GM19193 (cell line): ENCODE data around the gene CDH4.

Experiments
- POLR2A ChIP-seq: IDR thresholded peaks from 4 replicates; pipeline ENCODE4 v1.6.1; 2011; ENCODE audit not compliant: insufficient read depth, insufficient read length; ENCODE audit errors: extremely low read depth

Gene CDH4

DNA sequence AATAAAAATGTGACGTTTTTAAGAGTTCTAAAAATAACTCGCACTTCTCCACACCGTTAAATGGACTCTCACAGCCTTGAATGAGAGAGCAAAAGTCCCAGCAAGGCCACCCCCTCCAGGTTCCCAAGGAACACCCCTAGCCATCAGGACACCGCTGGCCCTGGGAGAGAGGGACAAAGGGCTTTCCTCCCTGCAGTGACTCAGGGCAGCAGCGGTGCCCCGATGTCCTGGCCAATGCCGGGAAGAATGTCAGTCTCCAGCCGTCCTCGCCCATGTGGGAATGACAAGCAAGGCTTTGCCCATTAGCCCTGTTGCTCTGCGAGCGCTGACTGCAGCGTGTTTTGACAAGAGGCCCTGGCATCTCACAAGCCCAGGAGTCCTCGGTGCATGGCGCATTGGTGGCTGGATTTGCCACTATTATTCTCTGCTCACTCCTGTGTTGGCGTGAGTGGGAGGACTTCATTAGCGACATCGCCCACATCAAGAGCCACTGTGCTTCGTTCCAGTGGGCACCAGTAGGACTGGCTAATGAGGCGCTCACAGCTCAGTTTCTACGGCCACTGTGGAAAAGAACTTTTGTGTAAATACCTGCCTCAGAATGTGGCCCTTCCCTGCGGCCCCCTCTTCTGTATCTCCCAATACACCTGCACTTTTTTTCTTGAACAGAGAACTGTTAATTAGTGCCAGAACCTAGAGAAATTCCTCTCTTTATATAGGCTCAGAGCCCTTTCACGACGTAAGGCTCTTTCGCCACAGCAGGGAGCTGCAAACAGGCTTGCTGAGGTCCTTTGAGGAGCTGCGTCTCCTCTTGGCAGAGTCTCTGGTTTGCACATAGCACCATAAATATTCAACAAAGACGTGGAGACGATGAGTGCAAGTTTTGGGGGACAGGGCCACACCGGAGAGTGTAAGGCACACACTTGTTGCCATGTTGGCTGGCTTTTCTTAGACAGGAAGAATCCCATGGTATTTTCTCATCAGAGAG is 477.0 kb downstream of the CDH4 start:
- no peak for TF ChIP-seq POLR2A

DNA sequence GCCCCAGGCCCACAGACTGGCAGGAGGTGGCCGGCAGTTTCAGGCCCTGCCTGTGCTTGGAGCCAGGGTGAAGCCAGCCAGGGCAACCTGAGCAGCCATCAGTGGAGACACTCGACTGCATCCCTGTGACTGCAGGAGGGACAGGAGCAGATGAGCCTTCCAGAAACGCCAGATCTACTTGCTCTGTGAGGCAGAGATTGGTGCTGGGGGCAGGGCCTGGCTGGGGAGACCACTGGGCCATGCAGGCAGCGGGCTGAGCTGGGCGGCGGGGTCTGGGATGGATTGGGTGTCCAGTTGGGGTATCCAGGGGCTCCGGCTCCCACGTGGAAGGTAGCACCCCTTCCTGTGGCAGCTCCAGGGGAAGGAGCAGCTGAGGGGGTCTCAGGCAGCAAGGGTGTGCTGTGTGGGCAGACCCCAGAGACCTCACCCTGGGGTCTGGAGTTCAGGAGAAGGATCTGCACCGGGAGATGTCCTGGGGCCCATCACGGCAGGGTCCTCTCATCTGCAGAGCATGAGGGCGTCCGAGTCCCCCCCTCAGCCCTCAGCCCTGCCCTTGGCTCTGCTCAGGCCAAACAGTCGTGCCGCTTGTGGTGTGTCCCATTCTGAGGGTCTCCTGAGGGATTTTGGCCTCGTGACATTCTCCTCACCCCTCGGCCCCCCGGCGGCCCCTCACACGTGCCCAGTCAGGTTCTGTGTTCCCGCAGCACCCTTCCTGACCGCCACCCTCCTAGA is 478.7 kb downstream of the CDH4 start:
- no peak for TF ChIP-seq POLR2A

DNA sequence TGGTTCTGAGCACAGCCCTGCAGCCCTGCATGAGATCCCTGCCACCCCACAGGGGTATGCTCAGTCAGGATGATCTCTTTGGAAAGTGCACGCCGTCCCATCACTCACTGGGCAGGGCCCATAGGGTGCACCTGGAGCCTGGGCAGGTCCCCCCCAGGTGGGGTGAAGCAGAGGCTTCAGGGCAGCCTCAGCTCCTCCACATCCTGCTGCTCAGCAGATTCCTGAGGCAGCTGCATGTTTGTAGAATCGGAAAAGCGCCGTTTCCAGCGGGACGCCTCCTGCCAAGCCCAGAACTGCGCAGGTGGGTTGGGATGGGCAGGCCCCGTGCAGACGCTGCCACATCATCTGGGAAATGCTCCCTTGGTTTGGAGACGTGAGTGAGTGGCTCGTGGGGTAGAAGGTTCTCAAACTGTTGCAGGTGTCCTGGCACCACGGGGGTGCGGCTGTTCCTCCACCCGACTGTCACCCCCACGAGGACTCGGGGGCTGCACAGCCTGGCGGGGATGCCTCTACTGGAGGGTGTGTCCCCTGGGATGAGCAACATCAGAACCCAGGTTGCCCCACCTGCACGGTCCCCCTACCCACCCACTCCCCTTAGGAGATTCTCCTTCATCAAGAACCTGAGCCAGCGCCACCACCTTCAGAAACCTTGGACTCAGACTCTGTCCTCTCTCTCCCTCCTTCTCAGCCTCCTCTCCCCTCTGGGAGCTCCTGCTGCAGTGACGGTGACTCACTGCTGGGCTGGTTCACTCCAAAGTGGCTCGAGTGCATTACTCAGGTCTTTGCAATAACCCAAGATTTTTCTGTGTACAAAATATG is 479.5 kb downstream of the CDH4 start:
- TF ChIP-seq POLR2A, result no peak

DNA sequence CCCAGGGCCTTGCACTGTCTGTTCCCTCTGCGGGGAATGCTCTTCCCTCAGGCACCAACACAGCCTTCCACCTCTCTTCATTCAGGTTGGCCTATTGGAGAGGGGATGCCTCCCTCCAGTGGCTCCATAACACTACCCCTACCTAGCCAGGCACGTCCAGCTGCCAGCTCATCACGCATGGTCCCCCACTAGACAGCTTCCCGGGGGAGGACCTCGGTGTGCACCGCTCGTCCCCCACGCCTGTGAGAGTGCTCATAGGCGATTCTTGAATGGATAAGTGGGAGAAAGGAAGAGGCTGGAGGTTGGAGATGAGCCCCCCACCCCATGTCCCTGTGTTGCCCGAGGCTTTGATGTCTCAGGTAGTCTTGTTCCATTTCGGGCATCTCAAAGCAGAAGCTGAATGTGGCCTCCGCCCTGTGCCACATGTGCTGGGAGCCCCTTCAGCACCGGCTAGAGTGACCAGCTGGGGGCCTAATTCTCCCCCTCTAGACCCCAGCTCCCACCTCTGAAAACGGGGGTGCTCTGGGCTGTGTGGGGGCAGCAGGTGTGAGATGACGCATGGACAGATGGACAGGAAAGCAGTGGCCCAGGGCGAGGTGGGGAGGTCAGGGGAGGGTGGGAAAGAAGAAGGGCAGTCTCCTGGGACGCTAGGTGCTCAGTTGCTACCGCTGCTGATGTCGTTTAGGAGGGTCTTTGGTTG is 480.6 kb downstream of the CDH4 start:
- no peak for TF ChIP-seq POLR2A

DNA sequence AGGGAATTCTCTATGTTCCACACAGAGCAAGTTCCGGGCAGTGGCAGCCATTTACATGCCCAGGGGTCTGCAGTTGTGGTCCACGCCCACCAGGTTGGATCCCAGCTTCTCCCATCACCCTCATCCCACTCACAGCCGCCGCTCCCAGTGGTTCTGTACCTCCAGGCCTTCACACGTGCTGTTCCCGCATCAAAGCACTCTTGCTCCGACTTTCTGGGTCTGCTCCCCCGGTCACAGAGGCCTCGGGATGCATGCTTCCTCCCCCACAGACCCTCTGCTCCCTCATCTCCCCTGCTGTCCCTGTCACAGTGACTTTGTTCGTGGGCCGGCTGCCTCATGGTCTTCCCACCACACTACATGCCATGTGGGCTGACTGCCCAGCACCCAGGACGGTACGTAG is 481.2 kb downstream of the CDH4 start:
- no peak for TF ChIP-seq POLR2A

DNA sequence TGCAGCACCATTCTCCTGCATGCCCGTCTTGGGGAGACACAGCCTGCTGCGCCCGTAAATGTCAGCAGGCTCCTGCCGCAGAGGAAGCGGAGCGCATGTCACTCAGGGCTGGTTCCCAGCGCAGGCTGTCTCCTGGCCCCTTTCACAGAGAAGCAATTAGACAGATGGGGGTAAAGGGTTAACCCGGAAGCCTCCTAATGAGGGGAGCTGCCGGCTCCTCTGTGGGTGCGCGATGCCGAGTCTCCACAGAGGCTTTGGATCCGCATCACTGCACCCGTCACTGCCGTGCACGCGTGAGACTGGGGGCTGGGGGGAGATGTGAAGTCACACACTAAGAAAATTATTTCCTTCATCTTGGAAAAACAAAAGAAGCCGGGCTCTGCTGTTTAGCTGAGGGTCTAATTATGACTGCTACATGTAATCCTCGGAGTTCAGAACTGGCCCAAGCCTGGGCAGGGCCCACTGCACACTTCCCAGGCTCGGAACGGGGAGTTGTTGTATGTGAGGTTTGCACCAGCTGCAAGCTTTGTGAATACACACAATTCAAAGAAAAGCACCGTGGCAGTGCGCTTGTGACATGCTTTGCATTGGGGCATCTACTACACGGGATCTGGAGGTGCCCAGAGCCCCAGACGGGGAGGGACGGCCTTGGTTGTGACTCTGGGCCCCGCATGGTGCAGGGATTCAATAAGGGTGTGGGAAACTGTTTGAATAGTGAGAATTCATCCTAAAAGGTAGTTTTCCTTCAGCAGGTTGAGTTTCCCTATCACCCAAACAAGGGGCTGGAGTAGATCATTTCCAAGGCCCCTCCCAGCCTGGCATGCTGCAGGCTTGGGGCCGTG is 482.1 kb downstream of the CDH4 start:
- no peak for TF ChIP-seq POLR2A

DNA sequence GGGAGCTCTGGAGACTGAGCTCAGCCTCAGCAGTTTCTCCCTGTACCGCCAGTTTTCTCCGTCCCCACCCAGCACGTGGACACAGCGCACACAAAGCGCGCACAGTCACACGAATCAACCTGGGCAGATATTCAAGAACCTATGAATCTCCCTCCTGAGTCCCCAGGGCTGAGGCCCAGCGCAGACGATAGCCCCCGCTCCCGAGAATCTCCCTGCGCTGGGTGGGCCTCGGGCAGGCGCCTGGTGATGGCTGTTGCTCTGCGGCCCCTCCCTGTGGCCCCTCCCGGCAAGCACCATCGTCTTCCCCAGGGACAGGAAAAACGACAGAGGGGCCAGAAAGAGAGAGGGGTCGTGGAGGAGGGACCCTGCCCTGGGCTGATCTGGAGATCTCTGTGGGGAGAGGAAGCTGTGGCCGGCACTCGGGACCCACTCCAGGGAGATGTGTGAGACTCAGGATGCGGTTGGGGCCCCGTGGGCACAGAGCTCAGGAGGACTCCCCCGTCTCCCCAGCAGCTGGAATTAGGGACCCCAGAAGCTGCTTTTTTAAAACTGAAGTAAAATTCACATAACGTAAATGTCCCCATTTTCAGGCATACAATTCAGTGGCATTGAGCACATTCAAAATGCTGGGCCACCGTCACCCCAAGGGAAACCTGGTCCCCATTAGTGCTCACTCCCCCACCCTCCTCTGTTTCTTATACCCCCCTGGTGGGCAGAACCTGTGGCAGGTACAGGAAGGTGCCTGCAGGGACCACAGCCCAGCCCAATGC is 482.9 kb downstream of the CDH4 start:
- no peak for TF ChIP-seq POLR2A

DNA sequence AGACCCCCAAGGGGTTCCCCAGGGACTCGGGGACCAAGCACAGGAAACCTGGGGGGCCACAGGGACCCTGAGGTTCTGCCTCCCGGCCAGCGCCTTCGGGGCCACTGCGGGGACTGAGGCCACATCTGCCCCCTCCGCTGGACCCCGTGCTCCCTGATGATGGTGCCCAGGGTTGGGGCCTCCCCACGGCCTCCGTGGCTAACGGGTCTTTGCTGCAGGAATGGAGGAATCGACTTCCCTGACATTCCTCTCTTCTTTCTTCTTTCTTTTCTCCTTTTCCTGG is 483.4 kb downstream of the CDH4 start:
- no peak for TF ChIP-seq POLR2A

DNA sequence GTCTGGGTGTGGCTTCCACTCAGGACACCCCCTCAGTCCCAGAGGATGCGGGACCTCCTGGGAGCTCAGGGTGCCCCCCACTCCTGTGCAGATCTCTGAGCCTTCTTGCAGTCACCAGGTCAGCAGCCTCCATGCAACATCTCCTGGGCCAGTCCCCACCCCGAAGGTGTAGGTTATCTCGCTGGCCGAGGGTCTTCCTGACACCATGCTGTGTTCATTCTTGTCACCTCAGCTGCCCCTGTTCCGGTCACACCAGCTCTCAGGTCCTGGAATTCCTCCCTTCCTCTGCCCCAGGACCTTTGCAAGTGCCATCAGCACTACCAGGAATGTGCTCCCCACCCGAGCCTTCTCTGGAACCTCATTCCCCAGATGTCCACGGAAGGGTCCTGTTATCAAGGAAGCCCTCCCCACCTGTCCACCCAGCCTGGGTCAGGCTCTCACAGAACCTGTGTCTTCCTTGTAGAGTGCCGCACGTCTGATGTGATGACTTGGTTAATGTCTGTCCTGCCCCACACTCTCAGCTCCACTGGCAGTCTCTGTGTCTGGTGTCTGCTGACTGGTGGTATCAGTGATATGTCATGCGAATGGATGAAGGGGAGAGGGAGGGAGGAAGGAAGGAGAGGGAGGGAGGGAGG is 484.1 kb downstream of the CDH4 start:
- TF ChIP-seq POLR2A, result no peak

DNA sequence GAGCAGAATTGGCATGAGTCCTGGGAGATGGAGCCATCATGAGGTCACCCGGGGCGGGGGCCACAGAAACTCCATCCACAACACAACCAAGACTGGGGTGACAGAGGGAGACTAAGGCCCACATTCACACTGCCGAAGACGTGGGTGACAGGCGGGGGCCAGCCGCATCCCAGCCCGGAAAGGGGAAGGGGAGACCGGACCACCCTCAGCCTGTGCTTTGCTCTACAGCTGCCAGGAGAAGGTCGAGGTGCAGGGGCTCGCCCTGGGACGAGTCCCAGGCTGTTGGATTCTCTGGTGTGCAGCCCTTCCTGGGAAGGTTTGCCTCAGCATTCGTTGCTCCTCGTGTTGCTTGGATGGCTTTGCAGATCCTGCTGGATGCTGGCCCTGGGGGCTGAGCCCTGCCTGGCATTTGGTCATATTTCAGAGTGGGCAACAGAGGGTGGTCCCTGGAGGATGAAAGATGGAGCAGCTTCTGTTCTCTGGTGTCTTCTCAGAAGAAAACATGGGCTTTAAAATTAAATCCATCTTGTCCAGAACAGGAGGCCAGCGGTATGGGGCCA is 484.8 kb downstream of the CDH4 start:
- no peak for TF ChIP-seq POLR2A

DNA sequence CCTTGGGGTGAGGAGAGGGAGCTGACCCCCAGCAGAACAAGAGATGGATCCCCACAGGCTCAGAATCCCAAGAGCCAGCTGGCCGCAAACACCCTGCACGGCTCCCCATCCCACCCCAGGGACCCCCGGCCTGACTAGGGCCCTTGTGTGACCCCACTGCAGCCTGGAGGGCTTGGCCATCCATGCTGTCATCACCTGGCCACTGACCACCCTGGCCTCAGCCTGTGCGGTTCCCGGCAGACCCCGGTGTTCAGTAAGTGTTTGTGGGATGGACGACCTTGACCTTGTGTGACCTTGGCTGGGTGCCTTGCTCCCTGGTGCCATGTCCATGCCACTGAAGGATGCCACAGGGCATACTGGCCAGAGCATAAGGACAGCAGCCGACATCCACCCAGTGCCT is 485.3 kb downstream of the CDH4 start:
- TF ChIP-seq POLR2A, result no peak

DNA sequence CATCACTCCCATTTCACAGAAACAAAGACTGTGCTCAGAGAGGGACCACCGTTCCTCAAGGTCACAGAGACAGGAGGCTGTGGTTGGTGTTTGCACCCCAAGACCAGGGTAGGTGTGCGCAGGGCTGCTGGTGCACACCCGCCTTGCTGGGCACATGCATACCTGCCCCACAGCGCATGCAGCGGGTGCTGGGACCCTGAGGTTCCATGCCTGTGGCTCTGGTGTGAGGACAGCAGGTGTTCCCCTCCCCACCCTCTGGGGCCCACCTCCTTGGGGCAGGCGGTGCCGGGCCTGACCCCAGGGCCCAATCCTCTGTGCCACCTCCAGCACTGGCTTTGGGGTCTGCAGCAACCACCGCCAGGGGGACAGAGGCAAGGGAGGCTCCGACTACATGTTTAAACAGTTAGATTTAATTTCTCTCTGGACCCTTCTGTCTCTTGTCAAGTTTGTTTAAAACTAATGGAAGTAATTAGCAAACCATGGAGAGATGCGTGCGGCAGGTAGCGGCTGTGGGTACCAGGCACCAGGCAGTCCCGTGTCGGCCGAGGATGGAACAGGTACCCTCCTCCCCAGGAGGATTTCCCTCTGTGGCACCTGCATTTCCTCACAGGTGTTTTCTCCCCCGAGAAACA is 485.9 kb downstream of the CDH4 start:
- no peak for TF ChIP-seq POLR2A

DNA sequence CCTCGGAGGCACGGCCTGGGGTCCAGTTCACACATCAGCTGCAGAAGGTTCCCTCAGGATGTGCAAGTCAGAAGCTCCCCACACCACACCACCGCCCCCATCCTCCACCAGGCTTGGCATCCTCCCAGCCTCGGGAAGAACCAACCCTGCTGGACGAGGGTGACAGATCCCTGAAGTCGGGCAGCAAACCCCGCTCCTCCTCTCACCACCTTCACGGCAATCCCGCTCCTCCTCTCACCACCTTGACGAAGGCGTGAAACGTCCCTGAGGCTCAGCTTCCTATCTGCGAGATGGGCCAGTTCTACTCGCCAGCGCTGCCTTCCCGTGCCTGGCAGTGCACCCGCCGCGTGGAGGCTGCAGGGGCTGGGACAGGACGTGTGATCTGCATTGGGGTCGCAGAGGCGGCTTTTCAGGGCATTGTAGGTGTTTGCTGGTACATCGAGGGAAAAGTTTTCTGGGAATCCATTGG is 486.6 kb downstream of the CDH4 start:
- no peak for TF ChIP-seq POLR2A
